CD4-positive, CD25-positive, alpha-beta regulatory T cell (primary cell): ENCODE measurements around the gene SRPX2. TPM values are rescaled to one million over a fixed set of nuclear protein-coding genes. Genes with fewer than 3 reads are reported as not detected.
A peak's percentile ranks its signal among the peaks of the same experiment; 100 is the strongest.

ENCODE experiments used
- ATAC-seq, 2 donors: fragments of 150-1000 bp; cut with Tn5 transposase; one replicate each; pipeline ENCODE4 v1.10.0; 2021; ENCODE audit warnings: low read depth in 2 of 2, moderate number of reproducible peaks in 2 of 2, moderate library complexity in 1 of 2
- DNase-seq, 3 donors: peaks; one replicate each; pipeline versions ENCODE4 v3.0.0 to v3.0.0-alpha.2; 2012 to 2022; ENCODE audit warnings: mixed read lengths in 1 of 3
- H3K27ac ChIP-seq: one replicate; pipeline ENCODE4 v1.7.0; 2013; ENCODE audit warnings: mild to moderate bottlenecking, low read length; ENCODE audit not compliant: insufficient read depth, poor library complexity, severe bottlenecking
- H3K27me3 ChIP-seq: one replicate; pipeline ENCODE4 v1.7.0; 2013; ENCODE audit warnings: low read length; ENCODE audit not compliant: control insufficient read depth, insufficient read depth
- H3K36me3 ChIP-seq: one replicate; pipeline ENCODE4 v1.7.0; 2013; ENCODE audit warnings: mild to moderate bottlenecking, low read length, moderate library complexity; ENCODE audit not compliant: control insufficient read depth, insufficient read depth
- H3K4me1 ChIP-seq: 2 replicates; pipeline ENCODE4 v1.7.0; 2013; ENCODE audit warnings: mild to moderate bottlenecking, low read length; ENCODE audit not compliant: insufficient read depth, control insufficient read depth, poor library complexity, severe bottlenecking
- H3K4me3 ChIP-seq: one replicate; pipeline ENCODE4 v1.7.0; 2013; ENCODE audit warnings: low read depth, mild to moderate bottlenecking, low read length, moderate library complexity
- H3K9me3 ChIP-seq, 2 experiments: 1 replicate in 1 of 2; 2 replicates in 1 of 2; pipeline ENCODE4 v1.7.0; 2013; ENCODE audit warnings: low read length in 2 of 2, mild to moderate bottlenecking in 1 of 2, moderate library complexity in 1 of 2; ENCODE audit not compliant: control insufficient read depth in 2 of 2
- H3K27ac Mint-ChIP-seq, 3 donors: one replicate each; pipeline ENCODE4 v1.8.0; 2020 to 2022; ENCODE audit warnings: mild to moderate bottlenecking in 3 of 3, mixed read lengths in 3 of 3, moderate library complexity in 2 of 3
- H3K27me3 Mint-ChIP-seq: one replicate; pipeline ENCODE4 v1.8.0; 2022; ENCODE audit warnings: mild to moderate bottlenecking, mixed read lengths
- H3K36me3 Mint-ChIP-seq: one replicate; pipeline ENCODE4 v1.8.0; 2020; ENCODE audit warnings: mixed read lengths
- H3K4me1 Mint-ChIP-seq, 4 donors: one replicate each; pipeline ENCODE4 v1.8.0; 2020 to 2022; ENCODE audit warnings: mixed read lengths in 4 of 4, mild to moderate bottlenecking in 1 of 4
- H3K4me3 Mint-ChIP-seq, 4 donors: one replicate each; pipeline ENCODE4 v1.8.0; 2020 to 2022; ENCODE audit warnings: mild to moderate bottlenecking in 4 of 4, mixed read lengths in 4 of 4, moderate library complexity in 3 of 4
- H3K9me3 Mint-ChIP-seq, 7 donors: one replicate each; pipeline ENCODE4 v1.8.0; 2020 to 2022; ENCODE audit warnings: mixed read lengths in 7 of 7, mild to moderate bottlenecking in 3 of 7, moderate library complexity in 2 of 7
- polyA plus RNA-seq, 4 donors: library from polyadenylated mRNA; unstranded; fragments of 300-500 nt; fragmentation: Illumina TruSeq; gene quantifications; one replicate each; pipeline ENCODE4 v1.2.3, GENCODE V29; 2021
- total RNA-seq: library from RNA; stranded (reverse); gene quantifications from one replicate; pipeline ENCODE4 v1.2.3, GENCODE V29; 2022

SRPX2 gene
- total and polyA plus RNA-seq, 5 donors from 2014 or later: not detected

DNA sequence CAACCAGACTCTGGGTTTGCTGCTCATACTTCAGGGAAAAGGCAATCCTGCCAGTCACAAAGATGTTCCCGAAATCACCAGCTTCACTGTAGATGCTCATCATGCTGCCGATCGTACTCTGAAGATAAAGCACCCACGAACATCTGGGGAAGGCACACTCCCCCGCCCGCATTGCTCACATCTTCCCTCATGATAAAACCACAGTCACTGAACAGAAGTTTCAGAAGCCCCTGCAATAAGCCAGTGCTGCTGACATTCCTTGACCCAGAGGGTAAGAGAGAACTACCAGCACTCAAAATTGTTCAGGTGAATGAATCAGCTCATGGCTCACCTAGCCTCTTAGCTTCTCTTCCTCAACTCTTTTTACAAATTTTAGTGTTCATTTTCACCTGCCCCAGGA, 43.1 kb downstream of the SRPX2 start:
- ATAC-seq (no peak), DNase-seq (no peak)
- H3K36me3 Mint-ChIP-seq: no peaks in the 10 kb centered on the region
- no peaks in the 10 kb centered on the region for H3K27me3 Mint-ChIP-seq
- peak overlapping the region in 1 of 3 donors; percentile 64 for H3K27ac Mint-ChIP-seq
- Histone ChIP-seq H3K36me3 (no peaks in the 10 kb centered on the region), H3K27me3 (no peaks in the 10 kb centered on the region), H3K4me1 (no peaks in the 10 kb centered on the region), H3K27ac (no peak overlapping the region), H3K9me3 (no peaks in the 10 kb centered on the region), H3K4me3 (no peak overlapping the region)
- peaks cover 0 to 1% (median 0%) of the 10 kb centered on the region in 7 donors for H3K9me3 Mint-ChIP-seq
- no peaks in the 10 kb centered on the region for H3K4me1 Mint-ChIP-seq
- H3K4me3 Mint-ChIP-seq: no peak overlapping the region

DNA sequence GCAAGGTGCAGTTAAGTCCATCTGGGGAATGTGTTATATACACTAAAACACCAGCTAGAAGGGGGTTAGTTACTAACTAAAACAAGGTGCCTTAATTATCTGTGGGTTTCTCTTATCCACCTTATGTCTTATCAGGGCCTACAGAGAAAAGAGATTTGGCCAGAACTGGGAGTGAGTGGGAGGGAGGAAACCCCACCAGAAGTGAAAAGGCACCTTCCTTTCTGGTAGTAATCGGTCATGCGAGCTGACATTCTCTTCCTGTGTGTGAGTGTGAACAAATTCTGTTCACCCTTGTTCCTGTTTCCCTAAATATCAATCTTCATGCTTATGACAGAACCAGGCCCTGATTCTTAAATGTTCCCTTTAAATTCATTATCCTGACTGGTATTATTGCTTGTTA, 43.5 kb downstream of the SRPX2 start:
- ATAC-seq (no peak), DNase-seq (no peak)
- H3K4me1 ChIP-seq: no peaks in the 10 kb centered on the region
- no peaks in the 10 kb centered on the region for H3K27me3 ChIP-seq
- H3K27ac ChIP-seq: no peak overlapping the region
- H3K4me3 ChIP-seq: no peak overlapping the region
- Mint-ChIP-seq H3K27ac (peak overlapping the region in 1 of 3 donors; percentile 64), H3K36me3 (no peaks in the 10 kb centered on the region), H3K9me3 (peaks cover 0 to 1% (median 0%) of the 10 kb centered on the region in 7 donors), H3K27me3 (no peaks in the 10 kb centered on the region), H3K4me1 (no peaks in the 10 kb centered on the region), H3K4me3 (no peak overlapping the region)
- no peaks in the 10 kb centered on the region for H3K9me3 ChIP-seq
- no peaks in the 10 kb centered on the region for H3K36me3 ChIP-seq

DNA sequence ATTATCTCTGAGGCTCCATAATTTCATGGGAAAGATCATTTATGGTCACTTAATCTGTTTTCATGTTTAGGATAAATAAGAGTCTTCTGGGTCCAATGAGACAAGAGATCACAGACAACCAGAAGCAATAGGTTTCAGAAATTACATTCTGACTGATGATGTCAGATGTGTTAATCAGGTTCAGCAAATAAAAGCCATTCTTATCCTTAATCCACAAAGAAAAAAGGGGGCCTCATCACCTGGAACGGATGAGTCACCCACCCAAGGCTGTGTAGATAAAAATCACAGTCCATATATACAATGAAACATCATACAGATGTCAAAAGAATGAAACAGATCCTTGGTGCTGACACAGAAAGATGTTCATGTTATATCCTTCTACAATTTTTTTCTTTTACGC, 51.3 kb downstream of the SRPX2 start:
- Mint-ChIP-seq H3K4me1 (no peaks in the 10 kb centered on the region), H3K9me3 (peaks cover 0 to 1% (median 0%) of the 10 kb centered on the region in 7 donors), H3K27me3 (peaks cover 5% of the 10 kb centered on the region), H3K36me3 (no peaks in the 10 kb centered on the region), H3K27ac (no peak overlapping the region), H3K4me3 (no peak overlapping the region)
- Histone ChIP-seq H3K9me3 (no peaks in the 10 kb centered on the region), H3K36me3 (no peaks in the 10 kb centered on the region), H3K4me3 (no peak overlapping the region), H3K27me3 (no peaks in the 10 kb centered on the region), H3K27ac (no peak overlapping the region), H3K4me1 (no peaks in the 10 kb centered on the region)
- ATAC-seq (no peak), DNase-seq (no peak)

DNA sequence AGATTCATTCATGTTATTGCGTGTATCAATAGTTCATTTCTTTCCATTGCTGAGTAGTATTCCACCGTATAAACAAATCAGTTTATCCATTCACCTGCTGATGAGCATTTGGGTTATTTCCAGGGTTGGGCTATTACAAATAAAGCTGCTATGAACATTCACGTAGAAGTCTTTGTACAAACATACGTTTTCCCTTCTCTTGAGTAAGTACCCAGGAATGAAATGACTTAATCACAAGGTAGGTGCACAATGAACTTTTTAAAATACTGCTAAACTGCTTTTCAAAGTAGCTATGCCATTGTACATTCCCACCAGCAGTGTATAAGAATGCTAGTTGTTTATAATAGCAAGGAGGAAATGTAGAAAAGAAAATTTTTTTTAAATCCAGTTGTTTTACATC, 52.0 kb downstream of the SRPX2 start:
- DNase-seq: no peak
- no peak overlapping the region for H3K27ac ChIP-seq
- Mint-ChIP-seq H3K36me3 (no peaks in the 10 kb centered on the region), H3K4me3 (no peak overlapping the region), H3K9me3 (peaks cover 0 to 1% (median 0%) of the 10 kb centered on the region in 7 donors), H3K4me1 (no peaks in the 10 kb centered on the region), H3K27ac (no peak overlapping the region), H3K27me3 (peaks cover 5% of the 10 kb centered on the region)
- no peaks in the 10 kb centered on the region for H3K4me1 ChIP-seq
- ATAC-seq: no peak
- no peaks in the 10 kb centered on the region for H3K9me3 ChIP-seq
- no peaks in the 10 kb centered on the region for H3K36me3 ChIP-seq
- no peaks in the 10 kb centered on the region for H3K27me3 ChIP-seq
- H3K4me3 ChIP-seq: no peak overlapping the region

DNA sequence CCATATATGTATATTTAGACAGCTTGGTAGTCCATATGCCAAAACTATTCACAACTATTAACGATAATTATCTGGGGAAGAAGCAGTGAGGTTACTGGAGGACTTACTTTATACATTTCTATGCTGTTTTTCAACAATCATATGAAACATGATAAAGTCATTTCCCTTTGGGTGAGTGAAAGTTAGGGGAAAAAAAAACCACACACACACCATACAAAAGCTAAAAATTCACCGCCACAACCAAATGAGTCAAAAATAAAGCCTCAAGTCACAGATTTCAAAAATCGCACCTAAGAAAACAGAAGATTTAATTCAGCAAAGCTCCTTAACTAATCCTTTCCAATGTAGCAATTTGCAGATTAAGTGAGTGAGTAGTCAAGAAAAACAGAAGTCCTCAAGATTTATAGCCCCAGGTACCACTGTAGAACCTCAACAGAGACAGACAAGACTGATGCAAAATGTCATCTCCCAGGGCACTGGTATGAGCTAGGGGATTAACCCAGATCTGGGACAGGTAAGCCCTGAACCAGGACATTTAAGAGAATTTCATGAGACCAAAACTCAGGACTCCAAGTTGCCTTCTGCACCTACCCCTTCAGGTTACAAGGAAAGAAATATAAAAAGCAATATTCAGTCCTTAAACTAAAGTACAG, 52.8 kb downstream of the SRPX2 start:
- no peak overlapping the region for H3K4me3 ChIP-seq
- no peaks in the 10 kb centered on the region for H3K4me1 Mint-ChIP-seq
- ATAC-seq: no peak

DNA sequence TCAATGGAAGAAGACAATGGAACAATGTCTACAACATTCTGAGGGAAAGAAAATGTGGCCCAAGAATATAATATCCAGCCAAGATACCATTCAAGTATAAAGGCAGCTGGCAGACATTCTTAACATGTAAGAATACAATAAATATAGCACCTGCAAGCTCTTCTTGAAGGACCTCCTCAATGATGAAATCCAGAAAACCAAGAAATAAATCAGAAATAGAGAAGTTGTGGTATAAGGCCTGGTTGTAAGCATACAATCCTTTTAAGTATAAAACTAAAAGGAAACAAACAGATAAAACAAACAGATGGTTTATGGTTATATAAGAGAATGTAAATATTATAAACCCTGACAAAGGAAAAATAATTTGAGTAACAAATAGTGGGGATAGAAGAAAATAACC, 54.6 kb downstream of the SRPX2 start:
- H3K27ac ChIP-seq: no peak overlapping the region
- no peaks in the 10 kb centered on the region for H3K4me1 ChIP-seq
- no peak overlapping the region for H3K4me3 Mint-ChIP-seq
- H3K36me3 Mint-ChIP-seq: no peaks in the 10 kb centered on the region
- H3K36me3 ChIP-seq: no peaks in the 10 kb centered on the region
- H3K4me3 ChIP-seq: no peak overlapping the region
- no peaks in the 10 kb centered on the region for H3K9me3 ChIP-seq
- ATAC-seq: no peak
- no peak overlapping the region for H3K27ac Mint-ChIP-seq
- no peaks in the 10 kb centered on the region for H3K4me1 Mint-ChIP-seq
- H3K27me3 ChIP-seq: no peaks in the 10 kb centered on the region
- no peak for DNase-seq
- H3K9me3 Mint-ChIP-seq: peaks cover 0 to 2% (median 0%) of the 10 kb centered on the region in 7 donors
- H3K27me3 Mint-ChIP-seq: peaks cover 5% of the 10 kb centered on the region

More for the DNA sequence above, 52.8 kb downstream of the SRPX2 start:
- H3K27me3 Mint-ChIP-seq: peaks cover 5% of the 10 kb centered on the region
- no peaks in the 10 kb centered on the region for H3K36me3 Mint-ChIP-seq
- Histone ChIP-seq H3K27me3 (no peaks in the 10 kb centered on the region), H3K4me1 (no peaks in the 10 kb centered on the region), H3K9me3 (no peaks in the 10 kb centered on the region), H3K27ac (no peak overlapping the region), H3K36me3 (no peaks in the 10 kb centered on the region)
- H3K27ac Mint-ChIP-seq: no peak overlapping the region
- H3K9me3 Mint-ChIP-seq: peaks cover 0 to 1% (median 0%) of the 10 kb centered on the region in 7 donors
- H3K4me3 Mint-ChIP-seq: no peak overlapping the region
- DNase-seq: no peak

DNA sequence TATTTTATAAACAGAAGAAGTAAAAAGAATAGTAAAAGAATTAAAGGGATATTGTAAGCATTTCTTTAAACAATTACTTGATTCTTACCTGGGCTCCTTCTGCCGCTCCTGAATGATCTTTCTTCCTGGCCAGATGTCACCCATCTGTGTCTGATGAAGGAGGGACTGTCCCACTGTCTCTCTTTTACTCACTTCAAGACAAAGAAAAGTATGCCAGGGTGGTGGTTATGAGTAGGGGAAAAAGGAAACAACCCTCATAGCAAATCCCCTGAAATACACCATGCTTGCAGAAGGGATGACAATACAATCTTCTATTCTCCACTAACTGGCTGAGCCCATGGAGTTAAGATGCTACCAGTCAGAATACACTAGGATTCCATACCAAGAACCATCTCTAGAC, 56.8 kb downstream of the SRPX2 start:
- Mint-ChIP-seq H3K27ac (no peak overlapping the region), H3K4me3 (no peak overlapping the region), H3K27me3 (peaks cover 10% of the 10 kb centered on the region), H3K36me3 (no peaks in the 10 kb centered on the region), H3K9me3 (peaks cover 0 to 2% (median 0%) of the 10 kb centered on the region in 7 donors), H3K4me1 (no peaks in the 10 kb centered on the region)
- Histone ChIP-seq H3K27ac (no peak overlapping the region), H3K9me3 (no peaks in the 10 kb centered on the region), H3K36me3 (no peaks in the 10 kb centered on the region), H3K4me1 (no peaks in the 10 kb centered on the region), H3K4me3 (no peak overlapping the region), H3K27me3 (no peaks in the 10 kb centered on the region)
- ATAC-seq (no peak), DNase-seq (no peak)

DNA sequence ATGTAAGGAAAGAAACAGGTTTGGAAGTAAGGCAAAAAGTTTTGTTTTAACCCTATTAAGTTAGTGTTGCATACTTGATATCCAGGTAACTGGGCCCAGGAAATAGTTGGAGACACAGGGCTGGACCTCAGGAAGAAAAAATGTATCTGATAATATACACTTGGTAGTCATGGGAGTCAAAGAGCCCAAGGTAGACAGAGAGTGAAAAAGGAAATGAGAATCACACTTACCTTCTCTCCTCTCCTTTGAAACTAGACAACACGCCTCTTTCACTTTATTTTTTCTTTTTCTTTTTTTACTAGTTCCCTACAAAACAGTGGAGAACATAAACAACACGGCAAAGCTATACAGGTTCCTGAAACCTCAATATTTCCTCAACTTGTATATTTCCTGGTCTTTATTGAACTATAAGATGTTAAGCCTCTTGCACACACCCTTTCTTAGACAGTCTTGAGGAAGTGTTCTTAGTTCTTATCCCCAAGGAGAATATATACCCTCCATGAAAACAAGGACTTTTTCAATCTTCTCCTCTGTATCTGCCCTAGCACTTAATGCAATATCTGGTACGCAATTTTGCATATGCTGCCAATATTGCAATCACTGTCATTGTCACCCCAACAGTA, 60.7 kb downstream of the SRPX2 start:
- H3K27me3 Mint-ChIP-seq: peaks cover 10% of the 10 kb centered on the region
- H3K27ac Mint-ChIP-seq: no peak overlapping the region
- no peak for DNase-seq
- Histone ChIP-seq H3K36me3 (no peaks in the 10 kb centered on the region), H3K27me3 (no peaks in the 10 kb centered on the region), H3K9me3 (no peaks in the 10 kb centered on the region), H3K4me3 (no peak overlapping the region), H3K4me1 (no peaks in the 10 kb centered on the region), H3K27ac (no peak overlapping the region)
- no peak overlapping the region for H3K4me3 Mint-ChIP-seq
- no peaks in the 10 kb centered on the region for H3K36me3 Mint-ChIP-seq
- ATAC-seq: no peak
- no peaks in the 10 kb centered on the region for H3K4me1 Mint-ChIP-seq
- peaks cover 0 to 2% (median 0%) of the 10 kb centered on the region in 7 donors for H3K9me3 Mint-ChIP-seq
